ENCODE results near the gene RAB25.
A peak's percentile ranks its signal among the peaks of the same experiment; 100 is the strongest.
"Not testable (repeated sequence)": the region's sequence is repeated elsewhere in the genome, so short reads cannot be mapped to it uniquely, and the experiment has no call there.

RAB25 gene

GRCh38 chr1:156112276-156113137 is 51.5 kb downstream of the RAB25 start:
- no peak for TF ChIP-seq CTCF (IDR thresholded peaks at IDR 0.05; ENCODE audit: control extremely low read depth, extremely low read depth, low read depth, missing control alignments)
- DNase-seq (ENCODE audit: extremely low spot score) = no peak
- CTCF ChIA-PET = interaction anchor here (1.0 to 27.7 kb wide), 5 partner anchors 10 to 112 kb away, joined by 3 to 1172 read pairs (median 18); partner anchors contain the start of gene MEX3A
- POLR2A ChIA-PET = interaction anchor here (1.2 kb wide), 1 partner anchor 12 kb away, joined by 3 read pairs; no protein-coding TSS in a partner anchor

- no peak for DNase-seq (ENCODE audit: extremely low spot score)
- CTCF ChIA-PET = interaction anchor here (2.0 to 27.7 kb wide), 4 partner anchors 10 to 17 kb away, joined by 7 to 1172 read pairs (median 74); partner anchors contain the start of gene MEX3A
- POLR2A ChIA-PET = interaction anchor here (0.5 to 17.9 kb wide), 3 partner anchors 12 to 35 kb away, joined by 3 to 266 read pairs (median 3); no protein-coding TSS in a partner anchor
- no peak for TF ChIP-seq CTCF (IDR thresholded peaks at IDR 0.05; ENCODE audit: control extremely low read depth, extremely low read depth, low read depth, missing control alignments)
These were observed 52.5 kb downstream of the RAB25 start for GRCh38 chr1:156113282-156113950.

- DNase-seq (ENCODE audit: extremely low spot score) = peak; percentile 83
- ChIA-PET CTCF (interaction anchor here (1.0 to 27.7 kb wide), 6 partner anchors 9 to 125 kb away, joined by 3 to 1172 read pairs (median 6); partner anchors contain the start of gene MEX3A), POLR2A (interaction anchor here (0.5 to 17.9 kb wide), 5 partner anchors 11 to 196 kb away, joined by 3 to 266 read pairs (median 13); no protein-coding TSS in a partner anchor)
- TF ChIP-seq CTCF (IDR thresholded peaks at IDR 0.05; ENCODE audit: control extremely low read depth, extremely low read depth, low read depth, missing control alignments) = no peak
These were observed 53.4 kb downstream of the RAB25 start, which contains the start of gene LMNA for GRCh38 chr1:156114101-156114918. TSS of gene LMNA (plus strand) at chr1:156114711. CDS start at chr1:156114919, 208 bp downstream.

- ChIA-PET CTCF (interaction anchor here (1.0 to 27.7 kb wide), 8 partner anchors 8 to 271 kb away, joined by 3 to 1172 read pairs (median 4); partner anchors contain the start of gene MEX3A), POLR2A (interaction anchor here (0.5 to 17.9 kb wide), 4 partner anchors 10 to 196 kb away, joined by 4 to 266 read pairs (median 18); no protein-coding TSS in a partner anchor)
- peak; percentile 39 for DNase-seq (ENCODE audit: extremely low spot score)
- TF ChIP-seq CTCF (IDR thresholded peaks at IDR 0.05; ENCODE audit: control extremely low read depth, extremely low read depth, low read depth, missing control alignments) = no peak
These were observed 54.1 kb downstream of the RAB25 start for GRCh38 chr1:156114919-156115513.

- TF ChIP-seq CTCF (IDR thresholded peaks at IDR 0.05; ENCODE audit: control extremely low read depth, extremely low read depth, low read depth, missing control alignments) = no peak
- POLR2A ChIA-PET = interaction anchor here (2.5 to 17.9 kb wide), 3 partner anchors 10 to 14 kb away, joined by 13 to 266 read pairs (median 23); no protein-coding TSS in a partner anchor
- DNase-seq (ENCODE audit: extremely low spot score) = no peak
- CTCF ChIA-PET = interaction anchor here (1.0 to 27.7 kb wide), 8 partner anchors 8 to 270 kb away, joined by 3 to 1172 read pairs (median 4); partner anchors contain the start of gene MEX3A
These were observed 54.8 kb downstream of the RAB25 start for GRCh38 chr1:156115514-156116374.

- ChIA-PET CTCF (interaction anchor here (1.6 to 27.7 kb wide), 3 partner anchors 12 to 82 kb away, joined by 3 to 1172 read pairs (median 130); partner anchors contain the start of gene MEX3A), POLR2A (interaction anchor here (1.0 to 17.9 kb wide), 4 partner anchors 9 to 15 kb away, joined by 5 to 266 read pairs (median 15); no protein-coding TSS in a partner anchor)
- not testable (repeated sequence) for DNase-seq (ENCODE audit: extremely low spot score)
These were observed 55.8 kb downstream of the RAB25 start for GRCh38 chr1:156116731-156117130.
